Pancreas (tissue), 10 donors: Measurements from ENCODE around the gene CMIP. TPM values are rescaled to one million over a fixed set of nuclear protein-coding genes. Genes with fewer than 3 reads are reported as not detected.

ENCODE experiments used
- ATAC-seq, 4 donors: fragments of 200-7000 bp; cut with Tn5 transposase; one replicate each; pipeline versions ENCODE4 v1.8.0 to v1.9.1; 2020; ENCODE audit warnings: mild to moderate bottlenecking in 4 of 4, moderate library complexity in 4 of 4
- DNase-seq, 6 donors: peaks; one replicate each; pipeline ENCODE4 v3.0.0-alpha.2; 2020
- FAIRE-seq: peaks from 2 replicates; lab custom pipeline; 2012; peaks lifted over from hg19 to GRCh38; lab: Jason Lieb, UNC
- H3K27ac ChIP-seq, 4 donors: fragments of 200-600 bp; sonication (generic); 1 replicate in 3 of 4; 2 replicates in 1 of 4; pipeline versions ENCODE4 v1.5.0 to v1.8.0; 2020
- H3K27me3 ChIP-seq, 4 donors: fragments of 200-600 bp; one replicate each; pipeline ENCODE4 v1.8.0; 2021
- H3K36me3 ChIP-seq, 3 donors: fragments of 200-600 bp; sonication (generic) in 1 of 3; one replicate each; pipeline versions ENCODE4 v1.5.0 to v1.8.0; 2020 to 2021
- H3K4me1 ChIP-seq, 3 donors: fragments of 200-600 bp; one replicate each; pipeline ENCODE4 v1.8.0; 2021
- H3K4me3 ChIP-seq, 4 donors: fragments of 200-600 bp; sonication (generic) in 2 of 4; one replicate each; pipeline versions ENCODE4 v1.5.0 to v1.8.0; 2020 to 2021
- H3K9me3 ChIP-seq, 4 donors: fragments of 200-600 bp; one replicate each; pipeline ENCODE4 v1.8.0; 2021
- CTCF ChIP-seq, 4 donors: fragments of 200-600 bp; sonication (generic) in 3 of 4; IDR thresholded peaks; one replicate each; pipeline versions ENCODE4 v1.5.0 to v1.8.0; 2021; ENCODE audit warnings: antibody characterized with exemption in 4 of 4
- WGBS, 2 donors: extraction: QIAGEN DNeasy Blood & Tissue Kit; methylation state at CpG; one replicate each; pipeline ENCODE4 v1.1.7; 2013; 5-methylcytosine and 5-hydroxymethylcytosine counted together
- intact Hi-C, 3 donors: fragments of 100-400 bp; cut with DNase I; formaldehyde crosslinking; loops; one replicate each; pipeline versions ENCODE4 v1.11.1 to v1.14.2; 2022
- polyA plus RNA-seq, 2 donors: library from polyadenylated mRNA; stranded (reverse); fragments of 200-250 nt; gene quantifications; one replicate each; pipeline ENCODE4 v1.2.3, GENCODE V29; 2013
- total RNA-seq, 6 donors: library from RNA; stranded (reverse); fragmentation: NEBNext Ultra II Directional in 4 of 6; extraction: Animal tissue kit (Norgen Biotek cat#: 25700) in 4 of 6; gene quantifications; one replicate each; pipeline versions ENCODE4 v1.2.1 to v1.2.4, GENCODE V29; 2021 to 2023
- donor health status: healthy with polysubstance abuse.
- donor health status: DM: no; HTN: no; CAD: no; lungs with moderate emphysema.
- donor health status: DM: no; HTN: no; CAD: no.
- donor health status: control.
- donor health status: control.
- donor health status: Bipolar disorder and iron deficiency.
- donor health status: DM: yes; HTN: yes; CAD: no.
- donor health status: DM: no; HTN: no; CAD: no.
- donor health status: DM: no; HTN: no; CAD: no.
- donor health status: DM: yes; HTN: yes; CAD: no.

Gene CMIP
- total and polyA plus RNA-seq, 8 donors: 9.7 to 37.0 (median 21.5) TPM

- Histone ChIP-seq H3K27me3 (no peaks in the 10 kb centered on the region), H3K4me3 (no peak overlapping the region), H3K27ac (no peak overlapping the region), H3K36me3 (no peaks in the 10 kb centered on the region), H3K9me3 (no peaks in the 10 kb centered on the region), H3K4me1 (peaks cover 0 to 4% (median 0%) of the 10 kb centered on the region in 3 donors)
- 90 to 95% methylated on average over 13 of the region's 13 CpGs for WGBS, 2 donors
- TF ChIP-seq CTCF (IDR thresholded peaks at IDR 0.05): no peak
- FAIRE-seq (no peak), ATAC-seq (no peak), DNase-seq (no peak)
- intact Hi-C loops: loop anchor here in 1 of 3 donors (10.0 kb wide), 1 partner anchor 48 kb away; no protein-coding TSS in a partner anchor
These were observed 122.5 kb downstream of the CMIP start for GRCh38 chr16:81567087-81567486.

- peak in 4 of 6 donors; percentile 29 to 70 (median 58) for DNase-seq
- WGBS, 2 donors: 54 to 59% methylated on average over 13 of the region's 13 CpGs
- peak; percentile 79 to 86 (median 83) for ATAC-seq
These were observed 123.6 kb downstream of the CMIP start for GRCh38 chr16:81567987-81568748.

GRCh38 chr16:81568749-81569087, 124.1 kb downstream of the CMIP start:
- FAIRE-seq (no peak), ATAC-seq (no peak), DNase-seq (no peak)
- H3K4me1 ChIP-seq: peaks cover 0 to 4% (median 0%) of the 10 kb centered on the region in 3 donors
- H3K27me3 ChIP-seq: no peaks in the 10 kb centered on the region
- TF ChIP-seq CTCF (IDR thresholded peaks at IDR 0.05): no peak
- WGBS, 2 donors: 80 to 85% methylated on average over 8 of the region's 8 CpGs
- H3K4me3 ChIP-seq: no peak overlapping the region
- H3K9me3 ChIP-seq: no peaks in the 10 kb centered on the region
- H3K36me3 ChIP-seq: no peaks in the 10 kb centered on the region
- intact Hi-C loops: loop anchor here in 1 of 3 donors (10.0 kb wide), 1 partner anchor 46 kb away; no protein-coding TSS in a partner anchor
- H3K27ac ChIP-seq: no peak overlapping the region

More at GRCh38 chr16:81567987-81568748, 123.6 kb downstream of the CMIP start:
- Histone ChIP-seq H3K4me1 (peaks cover 0 to 4% (median 0%) of the 10 kb centered on the region in 3 donors), H3K4me3 (no peak overlapping the region), H3K27me3 (no peaks in the 10 kb centered on the region), H3K9me3 (no peaks in the 10 kb centered on the region), H3K36me3 (no peaks in the 10 kb centered on the region), H3K27ac (no peak overlapping the region)
- FAIRE-seq: no peak
- intact Hi-C loops: loop anchor here in 1 of 3 donors (10.0 kb wide), 1 partner anchor 47 kb away; no protein-coding TSS in a partner anchor
- TF ChIP-seq CTCF (IDR thresholded peaks at IDR 0.05): no peak

- no peak overlapping the region for H3K27ac ChIP-seq
These were observed 124.9 kb downstream of the CMIP start for GRCh38 chr16:81569361-81570034.

More at GRCh38 chr16:81569361-81570034, 124.9 kb downstream of the CMIP start:
- ATAC-seq: peak; percentile 14 to 32 (median 22)
- no peak overlapping the region for H3K4me3 ChIP-seq
- DNase-seq: no peak
- intact Hi-C loops: loop anchor here in 1 of 3 donors (10.0 kb wide), 1 partner anchor 45 kb away; no protein-coding TSS in a partner anchor
- no peaks in the 10 kb centered on the region for H3K9me3 ChIP-seq
- no peaks in the 10 kb centered on the region for H3K27me3 ChIP-seq
- no peaks in the 10 kb centered on the region for H3K36me3 ChIP-seq
- H3K4me1 ChIP-seq: peaks cover 0 to 4% (median 0%) of the 10 kb centered on the region in 3 donors
- no peak for TF ChIP-seq CTCF (IDR thresholded peaks at IDR 0.05)
- no peak for FAIRE-seq
- WGBS, 2 donors: 52 to 76% methylated on average over 11 of the region's 11 CpGs
